CD14-positive monocyte (primary cell): ENCODE data around the gene GFM1. TPM values are rescaled to one million over a fixed set of nuclear protein-coding genes. Genes with fewer than 3 reads are reported as not detected.
A peak's percentile ranks its signal among the peaks of the same experiment; 100 is the strongest.

ENCODE experiments used
- DNase-seq, 3 donors: peaks; one replicate each; pipeline ENCODE4 v3.0.0-alpha.2; 2011 to 2022
- H2AFZ ChIP-seq: 2 replicates; pipeline ENCODE4 v1.6.0; 2012; ENCODE audit warnings: mild to moderate bottlenecking, low read depth, low read length, inconsistent platforms; ENCODE audit not compliant: insufficient read depth, poor library complexity, severe bottlenecking
- H3K27ac ChIP-seq, 2 donors: 1 replicate in 1 of 2; 2 replicates in 1 of 2; pipeline ENCODE4 v1.5.1; 2012 to 2013; ENCODE audit warnings: low read length in 2 of 2, control low read depth in 1 of 2, inconsistent platforms in 1 of 2, low read depth in 1 of 2, mild to moderate bottlenecking in 1 of 2
- H3K27me3 ChIP-seq, 2 donors: one replicate each; pipeline versions ENCODE4 v1.6.0 to v1.6.1; 2011 to 2013; ENCODE audit warnings: low read length in 2 of 2; ENCODE audit not compliant: control insufficient read depth in 2 of 2, insufficient read depth in 2 of 2
- H3K36me3 ChIP-seq, 2 donors: replicated peaks in 1 of 2; 1 replicate in 1 of 2; 2 replicates in 1 of 2; pipeline versions ENCODE4 v1.5.1 to v1.6.1; 2012 to 2013; ENCODE audit warnings: low read length in 2 of 2, control low read depth in 1 of 2, inconsistent platforms in 1 of 2, mild to moderate bottlenecking in 1 of 2; ENCODE audit not compliant: insufficient read depth in 2 of 2, control insufficient read depth in 1 of 2
- H3K4me1 ChIP-seq, 2 donors: 1 replicate in 1 of 2; 2 replicates in 1 of 2; pipeline versions ENCODE4 v1.5.1 to v1.6.1; 2012 to 2013; ENCODE audit warnings: low read length in 2 of 2, control low read depth in 1 of 2, inconsistent platforms in 1 of 2, mild to moderate bottlenecking in 1 of 2, moderate library complexity in 1 of 2; ENCODE audit not compliant: insufficient read depth in 2 of 2, control insufficient read depth in 1 of 2
- H3K4me2 ChIP-seq: replicated peaks from 2 replicates; pipeline ENCODE3; 2012; ENCODE audit warnings: low read length, moderate library complexity, mild to moderate bottlenecking; ENCODE audit not compliant: poor library complexity, severe bottlenecking; ENCODE audit errors: extremely low read depth
- H3K4me3 ChIP-seq, 3 experiments: fragments of 200-600 bp in 1 of 3; sonication (generic) in 1 of 3; replicated peaks in 1 of 3; 1 replicate in 2 of 3; 2 replicates in 1 of 3; pipeline ENCODE4 v1.5.1; 2011 to 2013; ENCODE audit warnings: low read length in 3 of 3, mild to moderate bottlenecking in 3 of 3, control low read depth in 2 of 3, low read depth in 2 of 3, inconsistent platforms in 1 of 3, moderate library complexity in 1 of 3
- H3K79me2 ChIP-seq: 2 replicates; pipeline ENCODE4 v1.6.0; 2012; ENCODE audit warnings: mild to moderate bottlenecking, control low read depth, inconsistent platforms, low read length, moderate library complexity; ENCODE audit not compliant: insufficient read depth
- H3K9ac ChIP-seq: 2 replicates; pipeline ENCODE4 v1.6.0; 2017; ENCODE audit warnings: low read length, mild to moderate bottlenecking; ENCODE audit not compliant: insufficient read depth, poor library complexity, severe bottlenecking
- H3K9me3 ChIP-seq, 2 donors: replicated peaks in 1 of 2; 1 replicate in 1 of 2; 2 replicates in 1 of 2; pipeline versions ENCODE4 v1.5.1 to v1.6.1; 2012 to 2013; ENCODE audit warnings: low read length in 2 of 2, control low read depth in 1 of 2; ENCODE audit not compliant: control insufficient read depth in 1 of 2, insufficient read depth in 1 of 2
- H4K20me1 ChIP-seq: 2 replicates; pipeline ENCODE4 v1.6.0; 2012; ENCODE audit warnings: mild to moderate bottlenecking, low read length, control low read depth, moderate library complexity; ENCODE audit not compliant: insufficient read depth
- H3K27ac Mint-ChIP-seq, 7 donors: one replicate each; pipeline ENCODE4 v1.8.0; 2020; ENCODE audit warnings: mild to moderate bottlenecking in 7 of 7, mixed read lengths in 7 of 7, moderate library complexity in 6 of 7, inconsistent platforms in 2 of 7
- H3K27me3 Mint-ChIP-seq, 3 donors: one replicate each; pipeline ENCODE4 v1.8.0; 2021 to 2022; ENCODE audit warnings: low read depth in 3 of 3, mild to moderate bottlenecking in 3 of 3, mixed read lengths in 3 of 3, moderate library complexity in 3 of 3, inconsistent platforms in 1 of 3
- H3K36me3 Mint-ChIP-seq, 2 donors: one replicate each; pipeline ENCODE4 v1.8.0; 2020; ENCODE audit warnings: mixed read lengths in 2 of 2, inconsistent platforms in 1 of 2, mild to moderate bottlenecking in 1 of 2
- H3K4me1 Mint-ChIP-seq: one replicate; pipeline ENCODE4 v1.8.0; 2020; ENCODE audit warnings: mild to moderate bottlenecking, mixed read lengths
- H3K4me3 Mint-ChIP-seq, 2 donors: one replicate each; pipeline ENCODE4 v1.8.0; 2020; ENCODE audit warnings: mild to moderate bottlenecking in 2 of 2, mixed read lengths in 2 of 2, moderate library complexity in 1 of 2
- H3K9me3 Mint-ChIP-seq, 7 donors: one replicate each; pipeline ENCODE4 v1.8.0; 2020 to 2022; ENCODE audit warnings: mixed read lengths in 7 of 7, mild to moderate bottlenecking in 6 of 7, moderate library complexity in 6 of 7, inconsistent platforms in 2 of 7
- CTCF ChIP-seq: fragments of 200-600 bp; IDR thresholded peaks from one replicate; pipeline ENCODE4 v1.8.0; 2022; ENCODE audit warnings: antibody characterized with exemption, mild to moderate bottlenecking
- WGBS: methylation state at CpG from one replicate; pipeline ENCODE4 v1.1.5; 2013; ENCODE audit warnings: missing lambda C conversion rate; ENCODE audit not compliant: insufficient coverage; 5-methylcytosine and 5-hydroxymethylcytosine counted together
- intact Hi-C, 2 donors: fragments of 100-400 bp; cut with micrococcal nuclease; formaldehyde crosslinking; loops; one replicate each; pipeline versions ENCODE4 v1.15.0 to v1.15.1; 2023
- polyA plus RNA-seq, 3 donors: library from polyadenylated mRNA; depleted of rRNA in 1 of 3; unstranded in 2 of 3; stranded (reverse) in 1 of 3; fragments of 300-500 nt in 2 of 3; fragments of >200 nt in 1 of 3; fragmentation: Illumina TruSeq in 2 of 3; gene quantifications; 1 replicate in 2 of 3; 2 replicates in 1 of 3; pipeline ENCODE4 v1.2.3, GENCODE V29; 2012 to 2021

The GFM1 gene
- polyA plus RNA-seq, 3 donors, result 11.2 to 21.3 (median 18.5) TPM

GRCh38 chr3:158642474-158643210 lies 1.7 kb upstream of the GFM1 start:
- intact Hi-C loops, result loop anchor here in 1 of 2 donors (5.0 kb wide), 1 partner anchor 150 kb away; no protein-coding TSS in a partner anchor
- peaks cover 21% of the 10 kb centered on the region for H3K79me2 ChIP-seq
- no peaks in the 10 kb centered on the region for H3K27me3 ChIP-seq
- H3K27me3 Mint-ChIP-seq, result peaks cover 0 to 4% (median 0%) of the 10 kb centered on the region in 3 donors
- peaks cover 0 to 4% (median 0%) of the 10 kb centered on the region in 7 donors for H3K9me3 Mint-ChIP-seq
- no peak overlapping the region for H3K9ac ChIP-seq
- H3K4me1 Mint-ChIP-seq, result peaks cover 15% of the 10 kb centered on the region
- H3K9me3 ChIP-seq, result no peaks in the 10 kb centered on the region
- H2AFZ ChIP-seq, result no peak overlapping the region
- no peak overlapping the region for H3K4me3 Mint-ChIP-seq
- H3K27ac ChIP-seq, result no peak overlapping the region
- TF ChIP-seq CTCF, result no peak
- no peak overlapping the region for H3K4me2 ChIP-seq
- H3K27ac Mint-ChIP-seq, result no peak overlapping the region
- peaks cover 10 to 15% of the 10 kb centered on the region in 2 donors for H3K36me3 ChIP-seq
- peaks cover 8 to 9% of the 10 kb centered on the region in 2 donors for H3K4me1 ChIP-seq
- peaks cover 14 to 17% of the 10 kb centered on the region in 2 donors for H3K36me3 Mint-ChIP-seq
- no peak for DNase-seq
- H3K4me3 ChIP-seq, result no peak overlapping the region
- H4K20me1 ChIP-seq, result no peaks in the 10 kb centered on the region
- 100% methylated on average over 2 of the region's 6 CpGs for WGBS

GRCh38 chr3:158649791-158650190 lies 5.5 kb downstream of the GFM1 start:
- no peak for TF ChIP-seq CTCF
- Mint-ChIP-seq H3K4me1 (peaks cover 11% of the 10 kb centered on the region), H3K4me3 (no peak overlapping the region), H3K27me3 (no peaks in the 10 kb centered on the region), H3K9me3 (no peaks in the 10 kb centered on the region), H3K27ac (peak overlapping the region in 1 of 7 donors; percentile 55), H3K36me3 (peaks cover 73 to 77% of the 10 kb centered on the region in 2 donors)
- H3K4me1 ChIP-seq, result peaks cover 7 to 8% of the 10 kb centered on the region in 2 donors
- no peak overlapping the region for H3K4me2 ChIP-seq
- peaks cover 21% of the 10 kb centered on the region for H3K79me2 ChIP-seq
- no peak overlapping the region for H2AFZ ChIP-seq
- no peak overlapping the region for H3K4me3 ChIP-seq
- H4K20me1 ChIP-seq, result no peaks in the 10 kb centered on the region
- intact Hi-C loops, result no loop called here
- H3K9ac ChIP-seq, result no peak overlapping the region
- no peaks in the 10 kb centered on the region for H3K27me3 ChIP-seq
- 100% methylated on average over 1 of the region's 4 CpGs for WGBS
- no peak overlapping the region for H3K27ac ChIP-seq
- no peak for DNase-seq
- H3K9me3 ChIP-seq, result no peaks in the 10 kb centered on the region
- H3K36me3 ChIP-seq, result peaks cover 74 to 86% of the 10 kb centered on the region in 2 donors
